Gastroesophageal sphincter (tissue), 3 donors: ENCODE measurements around the gene FMNL1.

Source experiments
- CTCF ChIP-seq, 4 experiments: fragments of 200-600 bp in 2 of 4; fragments of 450-650 bp in 2 of 4; sonication (generic) in 1 of 4; IDR thresholded peaks; one replicate each; pipeline ENCODE4 v1.5.1; 2017 to 2019; ENCODE audit warnings: antibody characterized with exemption in 4 of 4, mild to moderate bottlenecking in 2 of 4, moderate library complexity in 2 of 4
- POLR2A ChIP-seq, 2 donors: fragments of 450-650 bp; IDR thresholded peaks; one replicate each; pipeline ENCODE4 v1.6.1; 2017; ENCODE audit warnings: antibody characterized with exemption in 2 of 2, mild to moderate bottlenecking in 2 of 2, moderate library complexity in 1 of 2
- POLR2AphosphoS5 ChIP-seq: sonication (generic); formaldehyde crosslinking; IDR thresholded peaks from one replicate; pipeline ENCODE4 v1.6.1; 2017; ENCODE audit warnings: antibody characterized with exemption

- TF ChIP-seq CTCF (IDR thresholded peaks at IDR 0.05) (no peak), POLR2AphosphoS5 (no peak), POLR2A (IDR thresholded peaks at IDR 0.05) (no peak)
Measured at GRCh38 chr17:45296003-45296832, 74.5 kb downstream of the FMNL1 start.
